Ramos (cell line): ENCODE measurements around the gene C11orf16.
"Not testable (repeated sequence)": the region's sequence is repeated elsewhere in the genome, so short reads cannot be mapped to it uniquely, and the experiment has no call there.

Source experiments
- in situ Hi-C: fragments of 300-500 bp; cut with MboI; formaldehyde crosslinking; loops from one replicate; pipeline ENCODE4 v1.14.3; 2022; ENCODE audit warnings: low sequenced_read_pairs; ENCODE audit not compliant: unreplicated experiment

Gene C11orf16

GRCh38 chr11:8932564-8933180 is at the start of gene C11orf16:
Gene C11orf16, minus strand, starts transcription at chr11:8932947. Its CDS starts 639 bp downstream, at chr11:8932308.
- in situ Hi-C loops = no loop called here

- in situ Hi-C loops = no loop called here
These were observed 47.7 kb upstream of the C11orf16 start for GRCh38 chr11:8980485-8980884.

- in situ Hi-C loops = not testable (repeated sequence)
These were observed 46.6 kb upstream of the C11orf16 start for GRCh38 chr11:8979365-8979764.

GRCh38 chr11:8973121-8973520 is 40.4 kb upstream of the C11orf16 start:
- in situ Hi-C loops = no loop called here

GRCh38 chr11:8971924-8972316 is 39.2 kb upstream of the C11orf16 start:
- in situ Hi-C loops = no loop called here

GRCh38 chr11:8971196-8971923 is 38.6 kb upstream of the C11orf16 start:
- in situ Hi-C loops = no loop called here

- in situ Hi-C loops = loop anchor here (10.0 kb wide), 1 partner anchor 282 kb away; the partner anchor contains the start of genes RPL27A and TRIM66
These were observed 34.4 kb upstream of the C11orf16 start for GRCh38 chr11:8967184-8967583.

GRCh38 chr11:8964324-8965320 is 31.9 kb upstream of the C11orf16 start, which contains the start of gene TMEM9B:
Gene TMEM9B, minus strand, starts transcription at chr11:8964442. Its CDS starts 129 bp downstream, at chr11:8964313.
- in situ Hi-C loops = loop anchor here (10.0 kb wide), 1 partner anchor 280 kb away; the partner anchor contains the start of genes RPL27A and TRIM66

- in situ Hi-C loops = loop anchor here (10.0 kb wide), 1 partner anchor 279 kb away; the partner anchor contains the start of genes RPL27A and TRIM66
These were observed 31.0 kb upstream of the C11orf16 start for GRCh38 chr11:8963569-8964323.

GRCh38 chr11:8962841-8963240 is 30.1 kb upstream of the C11orf16 start:
- in situ Hi-C loops = loop anchor here (10.0 kb wide), 1 partner anchor 278 kb away; the partner anchor contains the start of genes RPL27A and TRIM66

- in situ Hi-C loops = loop anchor here (10.0 kb wide), 1 partner anchor 277 kb away; the partner anchor contains the start of genes RPL27A and TRIM66
These were observed 28.7 kb upstream of the C11orf16 start for GRCh38 chr11:8961401-8961800.

- in situ Hi-C loops = loop anchor here (10.0 kb wide), 1 partner anchor 275 kb away; the partner anchor contains the start of genes RPL27A and TRIM66
These were observed 26.9 kb upstream of the C11orf16 start for GRCh38 chr11:8959546-8960166.

- in situ Hi-C loops = no loop called here
These were observed 24.1 kb upstream of the C11orf16 start for GRCh38 chr11:8956860-8957259.

- in situ Hi-C loops = no loop called here
These were observed 16.1 kb upstream of the C11orf16 start for GRCh38 chr11:8948886-8949285.

- in situ Hi-C loops = no loop called here
These were observed 14.6 kb upstream of the C11orf16 start for GRCh38 chr11:8947230-8947943.

- in situ Hi-C loops = no loop called here
These were observed 9.8 kb upstream of the C11orf16 start, which contains the start of gene ASCL3 for GRCh38 chr11:8942518-8943066. Gene ASCL3, minus strand, starts transcription at chr11:8943016. Its CDS starts 4,855 bp downstream, at chr11:8938161.

GRCh38 chr11:8941341-8942103 is 8.8 kb upstream of the C11orf16 start:
- in situ Hi-C loops = no loop called here
